Tibial nerve (tissue), 4 donors: ENCODE results near the gene ETS2. TPM values are rescaled to one million over a fixed set of nuclear protein-coding genes. Genes with fewer than 3 reads are reported as not detected.

Experiments used
- DNase-seq, 2 donors: peaks; one replicate each; pipeline ENCODE4 v3.0.0-alpha.2; 2019; ENCODE audit warnings: low spot score in 2 of 2
- H3K27ac ChIP-seq, 4 donors: fragments of 200-600 bp; sonication (generic) in 3 of 4; one replicate each; pipeline ENCODE4 v1.5.1; 2017 to 2019; ENCODE audit warnings: mild to moderate bottlenecking in 1 of 4
- H3K27me3 ChIP-seq, 2 donors: fragments of 200-600 bp; sonication (generic) in 1 of 2; one replicate each; pipeline versions ENCODE4 v1.5.1 to v1.6.0; 2017 to 2019
- H3K36me3 ChIP-seq, 3 donors: fragments of 200-600 bp; sonication (generic); one replicate each; pipeline ENCODE4 v1.5.1; 2018 to 2019
- H3K4me1 ChIP-seq, 4 donors: fragments of 200-600 bp; sonication (generic) in 3 of 4; one replicate each; pipeline ENCODE4 v1.5.1; 2017 to 2019
- H3K4me3 ChIP-seq, 4 donors: fragments of 200-600 bp; sonication (generic) in 3 of 4; one replicate each; pipeline ENCODE4 v1.5.1; 2017 to 2019; ENCODE audit warnings: mild to moderate bottlenecking in 1 of 4, moderate library complexity in 1 of 4
- H3K9me3 ChIP-seq, 4 donors: fragments of 200-600 bp; sonication (generic) in 3 of 4; one replicate each; pipeline ENCODE4 v1.5.1; 2017 to 2019
- CTCF ChIP-seq, 5 experiments: fragments of 200-600 bp in 3 of 5; fragments of 450-650 bp in 2 of 5; sonication (generic) in 3 of 5; IDR thresholded peaks; one replicate each; pipeline ENCODE4 v1.5.1; 2016 to 2019; ENCODE audit warnings: antibody characterized with exemption in 5 of 5, mild to moderate bottlenecking in 3 of 5, moderate library complexity in 2 of 5
- EP300 ChIP-seq, 2 donors: sonication (generic); formaldehyde crosslinking; IDR thresholded peaks; one replicate each; pipeline ENCODE4 v1.6.1; 2017; ENCODE audit warnings: antibody characterized with exemption in 2 of 2, mild to moderate bottlenecking in 1 of 2
- POLR2A ChIP-seq, 2 donors: fragments of 450-650 bp; IDR thresholded peaks; one replicate each; pipeline ENCODE4 v1.6.1; 2017; ENCODE audit warnings: antibody characterized with exemption in 2 of 2, mild to moderate bottlenecking in 2 of 2, moderate library complexity in 2 of 2
- WGBS, 2 donors: methylation state at CpG; one replicate each; pipeline ENCODE4 v1.1.5; 2018; 5-methylcytosine and 5-hydroxymethylcytosine counted together
- total RNA-seq, 4 donors: library from RNA; depleted of rRNA; stranded (reverse); fragments of >200 nt; gene quantifications; one replicate each; pipeline ENCODE4 v1.1.0, GENCODE V29; 2016

Gene ETS2
- total RNA-seq, 4 donors from 2014 or later, result 85.6 to 103 (median 98.5) TPM

DNA sequence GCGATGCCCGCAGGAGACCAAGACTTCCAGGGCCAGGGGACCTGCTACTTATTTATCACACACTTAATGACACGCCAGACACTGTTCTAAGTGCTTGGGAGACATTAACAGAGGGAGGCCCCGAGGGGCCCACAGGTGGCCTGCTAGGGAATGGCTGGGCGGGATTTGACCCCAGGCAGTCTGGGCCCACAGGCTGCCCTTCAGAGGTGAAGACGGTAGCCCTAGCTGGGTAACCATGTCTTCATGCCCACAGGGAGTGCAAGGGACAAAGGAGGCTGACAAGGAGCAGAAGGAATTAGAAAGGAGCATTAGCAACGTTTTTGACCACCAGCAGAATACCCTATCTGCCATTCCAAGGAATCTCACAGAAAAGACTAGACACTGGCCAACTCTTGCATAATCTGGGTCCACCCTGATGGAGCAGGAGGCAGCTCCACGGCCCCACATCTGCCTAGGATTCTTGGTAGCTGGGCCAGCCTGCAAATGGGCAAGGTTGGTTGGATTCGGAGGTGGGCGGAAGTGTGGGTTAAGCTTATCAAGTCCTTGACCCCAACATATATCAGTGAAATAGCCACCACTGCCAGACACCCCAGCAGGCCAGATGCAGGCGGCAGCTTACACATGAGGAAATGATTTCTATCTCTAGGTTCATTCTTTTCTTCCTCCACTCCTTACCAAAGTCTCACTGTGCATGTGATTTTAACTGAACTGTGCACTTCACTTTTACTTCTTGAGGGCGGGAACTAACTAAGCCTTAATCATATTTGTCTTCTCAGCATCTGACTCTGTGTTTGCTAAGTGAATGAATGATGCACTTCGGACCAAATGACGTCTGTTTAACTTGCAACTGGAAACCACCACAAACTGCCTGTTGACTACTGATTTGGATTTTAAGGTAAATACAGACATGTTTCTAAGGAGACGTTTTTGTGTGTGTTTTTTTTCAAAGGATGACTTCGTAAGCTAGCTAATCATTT is 3.4 kb upstream of the ETS2 start:
- no peak overlapping the region for H3K4me3 ChIP-seq
- no peaks in the 10 kb centered on the region for H3K27me3 ChIP-seq
- H3K4me1 ChIP-seq, result peaks cover 0 to 12% (median 0%) of the 10 kb centered on the region in 4 donors
- H3K36me3 ChIP-seq, result no peaks in the 10 kb centered on the region
- no peaks in the 10 kb centered on the region for H3K9me3 ChIP-seq
- WGBS, 2 donors, result 84 to 86% methylated on average over 16 of the region's 16 CpGs
- no peak for DNase-seq
- peak overlapping the region in 1 of 4 donors; percentile 28 for H3K27ac ChIP-seq
- TF ChIP-seq EP300 (IDR thresholded peaks at IDR 0.05) (no peak), CTCF (IDR thresholded peaks at IDR 0.05) (no peak), POLR2A (IDR thresholded peaks at IDR 0.05) (no peak)

GRCh38 chr21:38803075-38803660 is 2.6 kb upstream of the ETS2 start:
- 65 to 69% methylated on average over 7 of the region's 7 CpGs for WGBS, 2 donors
- Histone ChIP-seq H3K27ac (peak overlapping the region in 1 of 4 donors; percentile 91), H3K27me3 (no peaks in the 10 kb centered on the region), H3K9me3 (no peaks in the 10 kb centered on the region), H3K4me3 (no peak overlapping the region), H3K4me1 (peaks cover 0 to 20% (median 0%) of the 10 kb centered on the region in 4 donors), H3K36me3 (no peaks in the 10 kb centered on the region)
- DNase-seq, result no peak
- TF ChIP-seq CTCF (IDR thresholded peaks at IDR 0.05) (no peak), POLR2A (IDR thresholded peaks at IDR 0.05) (no peak), EP300 (IDR thresholded peaks at IDR 0.05) (no peak)

- peak overlapping the region in 2 of 4 donors; percentile 79 to 88 for H3K4me3 ChIP-seq
- no peak for TF ChIP-seq POLR2A (IDR thresholded peaks at IDR 0.05)
- TF ChIP-seq CTCF (IDR thresholded peaks at IDR 0.05), result no peak
- no peak for TF ChIP-seq EP300 (IDR thresholded peaks at IDR 0.05)
- no peaks in the 10 kb centered on the region for H3K9me3 ChIP-seq
- H3K27me3 ChIP-seq, result no peaks in the 10 kb centered on the region
- H3K27ac ChIP-seq, result peak overlapping the region; percentile 89 to 97 (median 94)
- H3K36me3 ChIP-seq, result no peaks in the 10 kb centered on the region
- 76 to 77% methylated on average over 13 of the region's 13 CpGs for WGBS, 2 donors
- DNase-seq, result no peak
- H3K4me1 ChIP-seq, result peaks cover 0 to 25% (median 0%) of the 10 kb centered on the region in 4 donors
Measured at GRCh38 chr21:38804030-38804788, 1.5 kb upstream of the ETS2 start.

GRCh38 chr21:38804789-38805327 is 871 bp upstream of the ETS2 start:
- peak; percentile 50 to 61 for DNase-seq
- Histone ChIP-seq H3K27ac (peak overlapping the region; percentile 89 to 97 (median 94)), H3K4me1 (peaks cover 0 to 27% (median 3%) of the 10 kb centered on the region in 4 donors), H3K4me3 (peak overlapping the region; percentile 72 to 88 (median 80)), H3K36me3 (no peaks in the 10 kb centered on the region), H3K9me3 (no peaks in the 10 kb centered on the region), H3K27me3 (no peaks in the 10 kb centered on the region)
- TF ChIP-seq CTCF (IDR thresholded peaks at IDR 0.05), result peak; percentile 25 to 56 (median 52)
- TF ChIP-seq EP300 (IDR thresholded peaks at IDR 0.05), result no peak
- WGBS, 2 donors, result 16 to 24% methylated on average over 7 to 26 of the region's 26 CpGs
